ENCODE results near the gene SLC38A10.

The SLC38A10 gene

DNA sequence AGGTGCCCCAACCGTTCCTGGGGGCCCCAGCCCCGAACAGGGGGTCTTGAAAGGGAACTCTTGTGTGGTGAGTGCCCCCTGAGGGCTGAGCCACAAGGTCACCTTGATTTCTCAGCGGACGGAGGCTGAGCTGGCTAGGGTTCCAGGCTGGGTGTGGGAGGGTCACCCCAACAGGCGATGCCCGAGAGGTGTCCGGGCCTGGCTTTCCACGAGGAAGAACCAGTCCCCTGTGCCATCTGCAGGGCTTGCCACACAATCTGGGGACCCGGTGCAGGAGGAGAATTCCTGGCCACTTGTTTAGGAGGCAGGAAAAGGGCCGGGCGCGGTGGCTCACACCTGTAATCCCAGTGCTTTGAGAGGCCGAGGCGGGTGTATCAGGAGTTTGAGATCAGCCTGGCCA is 16.8 kb upstream of the SLC38A10 start:
- no peak for TF ChIP-seq EZH2phosphoT487 (IDR thresholded peaks at IDR 0.05; ENCODE audit: borderline replicate concordance, low read length)
- TF ChIP-seq, protein P1, sequence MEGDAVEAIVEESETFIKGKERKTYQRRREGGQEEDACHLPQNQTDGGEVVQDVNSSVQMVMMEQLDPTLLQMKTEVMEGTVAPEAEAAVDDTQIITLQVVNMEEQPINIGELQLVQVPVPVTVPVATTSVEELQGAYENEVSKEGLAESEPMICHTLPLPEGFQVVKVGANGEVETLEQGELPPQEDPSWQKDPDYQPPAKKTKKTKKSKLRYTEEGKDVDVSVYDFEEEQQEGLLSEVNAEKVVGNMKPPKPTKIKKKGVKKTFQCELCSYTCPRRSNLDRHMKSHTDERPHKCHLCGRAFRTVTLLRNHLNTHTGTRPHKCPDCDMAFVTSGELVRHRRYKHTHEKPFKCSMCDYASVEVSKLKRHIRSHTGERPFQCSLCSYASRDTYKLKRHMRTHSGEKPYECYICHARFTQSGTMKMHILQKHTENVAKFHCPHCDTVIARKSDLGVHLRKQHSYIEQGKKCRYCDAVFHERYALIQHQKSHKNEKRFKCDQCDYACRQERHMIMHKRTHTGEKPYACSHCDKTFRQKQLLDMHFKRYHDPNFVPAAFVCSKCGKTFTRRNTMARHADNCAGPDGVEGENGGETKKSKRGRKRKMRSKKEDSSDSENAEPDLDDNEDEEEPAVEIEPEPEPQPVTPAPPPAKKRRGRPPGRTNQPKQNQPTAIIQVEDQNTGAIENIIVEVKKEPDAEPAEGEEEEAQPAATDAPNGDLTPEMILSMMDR (IDR thresholded peaks at IDR 0.05; ENCODE audit: low read depth, low read length, poor library complexity, severe bottlenecking) = no peak
- H3K4me2 ChIP-seq (ENCODE audit: low read length) = no peak overlapping the region
- no peaks in the 10 kb centered on the region for H3K36me3 ChIP-seq (ENCODE audit: control insufficient read depth, low read length)
- H3K9me2 ChIP-seq (replicated peaks; ENCODE audit: control insufficient read depth, low read length) = no peaks in the 10 kb centered on the region
- H3K4me1 ChIP-seq (ENCODE audit: control insufficient read depth, low read length) = no peaks in the 10 kb centered on the region
- H3K79me2 ChIP-seq (ENCODE audit: control insufficient read depth, low read length) = no peaks in the 10 kb centered on the region
- H3F3A ChIP-seq (ENCODE audit: control insufficient read depth, insufficient read depth) = no peaks in the 10 kb centered on the region
- H3K4me3 ChIP-seq (ENCODE audit: low read length) = no peak overlapping the region
- no peaks in the 10 kb centered on the region for H3K9me3 ChIP-seq (ENCODE audit: control insufficient read depth, insufficient read depth, low read length)
- H3K27me3 ChIP-seq (ENCODE audit: control insufficient read depth, low read length) = no peaks in the 10 kb centered on the region
- H4K20me1 ChIP-seq (ENCODE audit: control insufficient read depth, insufficient read depth, low read depth, low read length) = no peaks in the 10 kb centered on the region
- H3K27ac ChIP-seq (ENCODE audit: low read depth, low read length) = no peak overlapping the region

DNA sequence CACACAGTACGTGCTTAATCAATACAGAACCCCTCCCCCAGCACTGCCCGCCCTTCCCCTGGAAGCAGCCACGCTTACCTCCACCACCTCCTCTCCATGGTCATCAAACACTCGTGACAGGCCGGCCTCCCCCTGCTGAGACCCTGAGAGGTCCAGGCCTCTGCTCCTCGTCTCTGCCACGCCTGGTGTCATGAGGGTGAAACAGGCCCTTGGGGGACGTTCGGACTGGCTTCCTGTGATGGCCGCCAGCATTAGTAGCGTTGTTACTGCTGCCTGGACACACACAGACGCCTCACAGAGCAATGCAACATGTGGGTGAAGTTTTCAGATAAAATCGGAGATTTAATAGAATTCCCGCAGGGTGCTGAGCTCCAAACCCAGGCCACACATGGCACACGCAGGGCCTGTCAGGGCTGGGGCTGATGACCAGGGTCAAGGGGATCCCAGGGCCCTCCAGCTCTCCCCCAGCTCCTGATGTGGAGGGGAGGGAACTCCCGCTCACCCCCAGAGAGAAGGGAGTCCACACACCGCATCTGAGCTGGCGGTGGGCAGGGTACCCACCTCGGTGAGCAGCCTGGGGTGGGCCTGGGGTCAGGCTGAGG is 15.9 kb upstream of the SLC38A10 start:
- Histone ChIP-seq H3K9me2 (replicated peaks; ENCODE audit: control insufficient read depth, low read length) (no peaks in the 10 kb centered on the region), H3K4me3 (ENCODE audit: low read length) (no peak overlapping the region), H3K4me1 (ENCODE audit: control insufficient read depth, low read length) (no peaks in the 10 kb centered on the region), H3K9me3 (ENCODE audit: control insufficient read depth, insufficient read depth, low read length) (no peaks in the 10 kb centered on the region), H3K4me2 (ENCODE audit: low read length) (no peak overlapping the region), H4K20me1 (ENCODE audit: control insufficient read depth, insufficient read depth, low read depth, low read length) (no peaks in the 10 kb centered on the region), H3K79me2 (ENCODE audit: control insufficient read depth, low read length) (no peaks in the 10 kb centered on the region), H3K27ac (ENCODE audit: low read depth, low read length) (no peak overlapping the region), H3F3A (ENCODE audit: control insufficient read depth, insufficient read depth) (no peaks in the 10 kb centered on the region), H3K27me3 (ENCODE audit: control insufficient read depth, low read length) (no peaks in the 10 kb centered on the region), H3K36me3 (ENCODE audit: control insufficient read depth, low read length) (no peaks in the 10 kb centered on the region)
- TF ChIP-seq, protein P1 (IDR thresholded peaks at IDR 0.05; ENCODE audit: low read depth, low read length, poor library complexity, severe bottlenecking) = no peak
- TF ChIP-seq EZH2phosphoT487 (IDR thresholded peaks at IDR 0.05; ENCODE audit: borderline replicate concordance, low read length) = no peak

DNA sequence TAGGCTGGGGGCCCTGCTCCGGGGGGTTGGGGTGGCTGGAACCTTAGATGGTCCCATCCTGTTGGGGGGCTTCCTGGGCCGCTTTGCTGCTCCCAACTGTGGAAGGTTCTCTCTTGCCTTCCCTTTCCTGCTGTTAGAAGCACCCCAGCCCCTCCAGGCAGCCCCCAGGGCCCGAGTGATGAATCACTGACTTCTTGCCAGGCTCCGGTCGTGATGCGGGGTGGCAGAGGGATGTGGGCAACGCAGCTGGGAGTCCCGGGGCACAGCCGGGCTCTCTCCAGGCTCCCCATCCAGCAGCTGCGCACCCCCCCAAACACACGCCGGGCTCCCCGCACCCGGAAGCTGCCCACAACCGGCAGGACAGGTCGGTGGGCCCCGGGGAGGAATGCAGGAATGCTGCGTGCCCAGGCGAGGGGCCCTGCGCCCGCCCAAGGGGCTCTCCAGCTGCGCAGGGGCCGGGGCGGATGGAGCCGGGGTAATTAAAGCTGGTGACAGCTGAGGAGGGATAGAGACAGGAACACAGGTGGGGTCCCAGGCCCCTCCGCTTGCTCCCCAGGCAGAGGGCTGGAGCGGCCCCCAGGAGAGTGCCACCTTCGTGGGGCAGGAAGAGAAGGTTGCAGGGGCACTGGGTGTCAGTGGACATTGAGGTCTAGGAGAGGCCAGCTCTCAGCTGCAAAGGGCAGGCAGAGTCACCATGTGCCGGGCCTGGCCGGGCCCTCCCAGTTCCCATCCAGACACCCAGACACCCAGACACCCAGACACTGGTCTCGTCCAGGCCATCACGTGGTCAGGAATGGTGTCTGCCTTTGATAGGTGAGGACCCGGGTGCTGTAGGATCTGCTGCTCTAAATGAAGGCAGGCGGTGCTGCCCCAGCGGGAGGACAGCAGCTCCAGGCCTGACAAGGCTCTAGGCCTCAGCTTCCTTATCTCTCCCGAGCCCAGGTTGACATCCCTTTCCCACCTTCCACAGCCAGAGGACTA is 15.0 kb upstream of the SLC38A10 start:
- Histone ChIP-seq H3K36me3 (ENCODE audit: control insufficient read depth, low read length) (no peaks in the 10 kb centered on the region), H3K27me3 (ENCODE audit: control insufficient read depth, low read length) (no peaks in the 10 kb centered on the region), H4K20me1 (ENCODE audit: control insufficient read depth, insufficient read depth, low read depth, low read length) (no peaks in the 10 kb centered on the region), H3K9me3 (ENCODE audit: control insufficient read depth, insufficient read depth, low read length) (no peaks in the 10 kb centered on the region), H3K79me2 (ENCODE audit: control insufficient read depth, low read length) (no peaks in the 10 kb centered on the region), H3K4me1 (ENCODE audit: control insufficient read depth, low read length) (no peaks in the 10 kb centered on the region), H3F3A (ENCODE audit: control insufficient read depth, insufficient read depth) (no peaks in the 10 kb centered on the region), H3K27ac (ENCODE audit: low read depth, low read length) (no peak overlapping the region), H3K4me2 (ENCODE audit: low read length) (no peak overlapping the region), H3K9me2 (replicated peaks; ENCODE audit: control insufficient read depth, low read length) (no peaks in the 10 kb centered on the region), H3K4me3 (ENCODE audit: low read length) (no peak overlapping the region)
- TF ChIP-seq, protein P1 (IDR thresholded peaks at IDR 0.05; ENCODE audit: low read depth, low read length, poor library complexity, severe bottlenecking) = no peak
- no peak for TF ChIP-seq EZH2phosphoT487 (IDR thresholded peaks at IDR 0.05; ENCODE audit: borderline replicate concordance, low read length)
